Activated CD8-positive, alpha-beta T cell treated with anti-CD3 and anti-CD28 coated beads for 36 hours (primary cell): ENCODE results near the gene PAOX. TPM values are rescaled to one million over a fixed set of nuclear protein-coding genes. Genes with fewer than 3 reads are reported as not detected.

ENCODE experiments used
- ATAC-seq: fragments of 200-7000 bp; cut with Tn5 transposase; one replicate; pipeline ENCODE4 v1.10.0; 2021; ENCODE audit warnings: mild to moderate bottlenecking, moderate library complexity
- CTCF ChIA-PET: fragments of 350-600 bp; sonication (Branson Sonifier 250); formaldehyde crosslinking; loops from one replicate; lab custom pipeline; 2021; ENCODE audit warnings: antibody characterized with exemption; lab: Charles Lee
- POLR2A ChIA-PET: fragments of 350-600 bp; sonication (Branson Sonifier 250); formaldehyde crosslinking; loops from one replicate; lab custom pipeline; 2021; ENCODE audit warnings: antibody characterized with exemption; lab: Charles Lee
- DNase-seq: peaks from one replicate; pipeline ENCODE4 v3.0.0-alpha.2; 2020
- H3K27ac Mint-ChIP-seq: one replicate; pipeline ENCODE4 v1.8.0; 2021; ENCODE audit warnings: mild to moderate bottlenecking, mixed read lengths
- H3K27me3 Mint-ChIP-seq: one replicate; pipeline ENCODE4 v1.8.0; 2021; ENCODE audit warnings: mixed read lengths
- H3K36me3 Mint-ChIP-seq: one replicate; pipeline ENCODE4 v1.8.0; 2021; ENCODE audit warnings: low read depth, mixed read lengths
- H3K4me1 Mint-ChIP-seq: one replicate; pipeline ENCODE4 v1.8.0; 2021; ENCODE audit warnings: low read depth, mixed read lengths
- H3K4me3 Mint-ChIP-seq: one replicate; pipeline ENCODE4 v1.8.0; 2021; ENCODE audit warnings: mild to moderate bottlenecking, moderate library complexity, mixed read lengths
- H3K9me3 Mint-ChIP-seq: one replicate; pipeline ENCODE4 v1.8.0; 2021; ENCODE audit warnings: mixed read lengths
- intact Hi-C: fragments of 100-400 bp; cut with micrococcal nuclease; formaldehyde crosslinking; loops from one replicate; pipeline ENCODE4 v1.10.0; 2022
- total RNA-seq, 2 experiments: library from RNA; stranded (reverse); gene quantifications; one replicate each; pipeline ENCODE4 v1.2.3, GENCODE V29; 2021
- TF ChIP-seq, protein P1 (sequence below): fragments of 200-600 bp; IDR thresholded peaks from one replicate; pipeline ENCODE4 v1.8.0; 2022; ENCODE audit warnings: antibody characterized with exemption, mild to moderate bottlenecking

PAOX gene
- total RNA-seq, 2 experiments from 2014 or later, result 4.2 to 4.6 TPM

GRCh38 chr10:133401981-133402725, 23.1 kb downstream of the PAOX start:
- Mint-ChIP-seq H3K4me1 (peaks cover 54% of the 10 kb centered on the region), H3K9me3 (no peaks in the 10 kb centered on the region), H3K27me3 (no peaks in the 10 kb centered on the region), H3K36me3 (peaks cover 69% of the 10 kb centered on the region), H3K4me3 (no peak overlapping the region), H3K27ac (no peak overlapping the region)
- TF ChIP-seq, protein P1, sequence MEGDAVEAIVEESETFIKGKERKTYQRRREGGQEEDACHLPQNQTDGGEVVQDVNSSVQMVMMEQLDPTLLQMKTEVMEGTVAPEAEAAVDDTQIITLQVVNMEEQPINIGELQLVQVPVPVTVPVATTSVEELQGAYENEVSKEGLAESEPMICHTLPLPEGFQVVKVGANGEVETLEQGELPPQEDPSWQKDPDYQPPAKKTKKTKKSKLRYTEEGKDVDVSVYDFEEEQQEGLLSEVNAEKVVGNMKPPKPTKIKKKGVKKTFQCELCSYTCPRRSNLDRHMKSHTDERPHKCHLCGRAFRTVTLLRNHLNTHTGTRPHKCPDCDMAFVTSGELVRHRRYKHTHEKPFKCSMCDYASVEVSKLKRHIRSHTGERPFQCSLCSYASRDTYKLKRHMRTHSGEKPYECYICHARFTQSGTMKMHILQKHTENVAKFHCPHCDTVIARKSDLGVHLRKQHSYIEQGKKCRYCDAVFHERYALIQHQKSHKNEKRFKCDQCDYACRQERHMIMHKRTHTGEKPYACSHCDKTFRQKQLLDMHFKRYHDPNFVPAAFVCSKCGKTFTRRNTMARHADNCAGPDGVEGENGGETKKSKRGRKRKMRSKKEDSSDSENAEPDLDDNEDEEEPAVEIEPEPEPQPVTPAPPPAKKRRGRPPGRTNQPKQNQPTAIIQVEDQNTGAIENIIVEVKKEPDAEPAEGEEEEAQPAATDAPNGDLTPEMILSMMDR, result no peak
- DNase-seq (no peak), ATAC-seq (no peak)
- ChIA-PET POLR2A (interaction anchor here (0.9 to 1.1 kb wide), 3 partner anchors 9 to 24 kb away, joined by 3 to 4 read pairs (median 3); no protein-coding TSS in a partner anchor), CTCF (interaction anchor here (1.2 to 1.5 kb wide), 3 partner anchors 11 to 73 kb away, joined by 3 to 6 read pairs (median 5); no protein-coding TSS in a partner anchor)
- intact Hi-C loops, result no loop called here

- no peak overlapping the region for H3K27ac Mint-ChIP-seq
- peaks cover 57% of the 10 kb centered on the region for H3K4me1 Mint-ChIP-seq
- DNase-seq (no peak), ATAC-seq (no peak)
- TF ChIP-seq, protein P1, result no peak
- H3K4me3 Mint-ChIP-seq, result no peak overlapping the region
- H3K27me3 Mint-ChIP-seq, result no peaks in the 10 kb centered on the region
- ChIA-PET CTCF (interaction anchor here (1.7 kb wide), 1 partner anchor 74 kb away, joined by 5 read pairs; no protein-coding TSS in a partner anchor), POLR2A (no interaction called here)
- peaks cover 71% of the 10 kb centered on the region for H3K36me3 Mint-ChIP-seq
- H3K9me3 Mint-ChIP-seq, result peaks cover under 1% of the 10 kb centered on the region
- intact Hi-C loops, result no loop called here
Measured at GRCh38 chr10:133403359-133403758, 24.3 kb downstream of the PAOX start.

DNA sequence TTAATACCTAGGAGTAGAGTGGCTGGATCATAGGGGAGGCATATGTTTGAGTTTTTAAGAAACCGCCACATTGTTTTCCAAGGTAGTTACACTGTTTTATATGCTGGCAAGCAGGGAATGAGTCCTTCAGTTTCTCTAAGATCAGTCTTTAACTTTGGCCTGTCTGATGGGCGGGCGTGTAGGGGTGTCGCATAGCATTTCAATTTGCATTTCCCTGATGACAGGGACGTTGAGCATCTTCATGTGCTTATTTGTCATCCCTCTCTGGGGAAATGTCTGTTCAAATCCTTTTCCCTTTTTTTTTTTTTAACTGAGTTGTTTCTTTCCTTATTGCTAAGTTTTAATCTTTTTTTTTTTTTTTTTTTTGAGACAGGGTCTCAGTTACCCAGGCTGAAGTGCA, 24.7 kb downstream of the PAOX start:
- Mint-ChIP-seq H3K4me1 (peaks cover 61% of the 10 kb centered on the region), H3K9me3 (peaks cover 4% of the 10 kb centered on the region), H3K4me3 (no peak overlapping the region), H3K27me3 (no peaks in the 10 kb centered on the region), H3K36me3 (peaks cover 71% of the 10 kb centered on the region), H3K27ac (no peak overlapping the region)
- no peak for ATAC-seq
- DNase-seq, result no peak
- CTCF ChIA-PET, result interaction anchor here (1.7 kb wide), 1 partner anchor 74 kb away, joined by 5 read pairs; no protein-coding TSS in a partner anchor
- POLR2A ChIA-PET, result no interaction called here
- intact Hi-C loops, result no loop called here
- TF ChIP-seq, protein P1, result no peak

GRCh38 chr10:133405272-133405671, 26.2 kb downstream of the PAOX start:
- ChIA-PET POLR2A (no interaction called here), CTCF (interaction anchor here (0.8 kb wide), 1 partner anchor 34 kb away, joined by 3 read pairs; no protein-coding TSS in a partner anchor)
- Mint-ChIP-seq H3K4me1 (peaks cover 61% of the 10 kb centered on the region), H3K27ac (no peak overlapping the region), H3K9me3 (peaks cover 6% of the 10 kb centered on the region), H3K36me3 (peaks cover 75% of the 10 kb centered on the region), H3K4me3 (no peak overlapping the region), H3K27me3 (no peaks in the 10 kb centered on the region)
- ATAC-seq, result no peak
- DNase-seq, result no peak
- TF ChIP-seq, protein P1, result no peak
- intact Hi-C loops, result no loop called here
